Measurements from ENCODE around the gene GCK. TPM values are rescaled to one million over a fixed set of nuclear protein-coding genes. Genes with fewer than 3 reads are reported as not detected.
A peak's percentile ranks its signal among the peaks of the same experiment; 100 is the strongest.

GCK gene
- total RNA-seq, 1 donor, result 0.43 TPM

DNA sequence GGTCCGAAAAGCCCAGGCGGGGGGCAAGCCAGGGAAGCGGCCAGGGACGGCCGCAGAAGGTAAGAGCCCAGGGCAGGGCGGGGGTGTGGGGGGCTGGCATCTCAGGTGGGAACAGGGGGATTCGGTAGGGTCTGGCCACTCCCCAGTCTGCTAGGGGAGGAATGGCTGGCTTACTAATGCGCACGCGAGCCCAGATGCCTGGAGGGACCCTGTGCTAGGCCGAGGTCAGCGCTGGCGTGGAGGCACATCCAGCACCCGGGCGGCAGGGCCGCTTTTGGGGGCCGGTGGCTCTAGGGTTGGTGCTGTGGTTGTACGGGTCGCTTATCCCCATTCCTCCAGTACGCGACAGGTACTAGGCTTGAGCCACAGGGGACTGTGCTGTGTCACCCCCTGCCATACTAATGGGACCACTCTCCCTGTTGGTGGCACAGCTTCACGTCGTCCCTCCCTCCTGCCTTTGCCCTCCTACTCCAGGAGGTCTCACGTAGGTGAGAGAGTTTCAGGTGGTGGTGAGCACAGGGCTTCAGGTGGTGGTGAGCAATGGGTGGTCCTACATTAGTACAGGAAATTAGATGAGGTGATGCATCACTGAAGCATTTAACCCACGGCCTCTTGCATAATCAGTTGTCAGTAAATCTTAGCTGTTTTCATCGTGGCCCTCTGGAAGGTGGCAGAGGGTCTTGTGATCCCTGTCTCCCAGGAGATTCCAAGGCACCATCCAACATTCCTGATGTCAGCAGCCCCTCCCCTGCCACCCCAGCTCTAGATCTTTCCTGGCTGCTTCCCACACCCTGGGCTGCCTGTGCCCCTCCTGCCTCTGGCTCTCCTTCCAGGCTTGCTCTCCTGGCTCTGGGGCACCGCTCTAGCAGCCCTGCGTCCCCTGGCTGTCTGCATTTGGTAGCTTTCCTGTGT is 84.1 kb downstream of the GCK start:
- peak overlapping the region; percentile 87 for H3K4me3 ChIP-seq (ENCODE audit: low read depth, low read length)
- TF ChIP-seq, protein P1, sequence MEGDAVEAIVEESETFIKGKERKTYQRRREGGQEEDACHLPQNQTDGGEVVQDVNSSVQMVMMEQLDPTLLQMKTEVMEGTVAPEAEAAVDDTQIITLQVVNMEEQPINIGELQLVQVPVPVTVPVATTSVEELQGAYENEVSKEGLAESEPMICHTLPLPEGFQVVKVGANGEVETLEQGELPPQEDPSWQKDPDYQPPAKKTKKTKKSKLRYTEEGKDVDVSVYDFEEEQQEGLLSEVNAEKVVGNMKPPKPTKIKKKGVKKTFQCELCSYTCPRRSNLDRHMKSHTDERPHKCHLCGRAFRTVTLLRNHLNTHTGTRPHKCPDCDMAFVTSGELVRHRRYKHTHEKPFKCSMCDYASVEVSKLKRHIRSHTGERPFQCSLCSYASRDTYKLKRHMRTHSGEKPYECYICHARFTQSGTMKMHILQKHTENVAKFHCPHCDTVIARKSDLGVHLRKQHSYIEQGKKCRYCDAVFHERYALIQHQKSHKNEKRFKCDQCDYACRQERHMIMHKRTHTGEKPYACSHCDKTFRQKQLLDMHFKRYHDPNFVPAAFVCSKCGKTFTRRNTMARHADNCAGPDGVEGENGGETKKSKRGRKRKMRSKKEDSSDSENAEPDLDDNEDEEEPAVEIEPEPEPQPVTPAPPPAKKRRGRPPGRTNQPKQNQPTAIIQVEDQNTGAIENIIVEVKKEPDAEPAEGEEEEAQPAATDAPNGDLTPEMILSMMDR (IDR thresholded peaks at IDR 0.05; ENCODE audit: insufficient read depth, low read depth, low read length), result peak; percentile 19
- peak; percentile 86 for DNase-seq (ENCODE audit: low read depth)

DNA sequence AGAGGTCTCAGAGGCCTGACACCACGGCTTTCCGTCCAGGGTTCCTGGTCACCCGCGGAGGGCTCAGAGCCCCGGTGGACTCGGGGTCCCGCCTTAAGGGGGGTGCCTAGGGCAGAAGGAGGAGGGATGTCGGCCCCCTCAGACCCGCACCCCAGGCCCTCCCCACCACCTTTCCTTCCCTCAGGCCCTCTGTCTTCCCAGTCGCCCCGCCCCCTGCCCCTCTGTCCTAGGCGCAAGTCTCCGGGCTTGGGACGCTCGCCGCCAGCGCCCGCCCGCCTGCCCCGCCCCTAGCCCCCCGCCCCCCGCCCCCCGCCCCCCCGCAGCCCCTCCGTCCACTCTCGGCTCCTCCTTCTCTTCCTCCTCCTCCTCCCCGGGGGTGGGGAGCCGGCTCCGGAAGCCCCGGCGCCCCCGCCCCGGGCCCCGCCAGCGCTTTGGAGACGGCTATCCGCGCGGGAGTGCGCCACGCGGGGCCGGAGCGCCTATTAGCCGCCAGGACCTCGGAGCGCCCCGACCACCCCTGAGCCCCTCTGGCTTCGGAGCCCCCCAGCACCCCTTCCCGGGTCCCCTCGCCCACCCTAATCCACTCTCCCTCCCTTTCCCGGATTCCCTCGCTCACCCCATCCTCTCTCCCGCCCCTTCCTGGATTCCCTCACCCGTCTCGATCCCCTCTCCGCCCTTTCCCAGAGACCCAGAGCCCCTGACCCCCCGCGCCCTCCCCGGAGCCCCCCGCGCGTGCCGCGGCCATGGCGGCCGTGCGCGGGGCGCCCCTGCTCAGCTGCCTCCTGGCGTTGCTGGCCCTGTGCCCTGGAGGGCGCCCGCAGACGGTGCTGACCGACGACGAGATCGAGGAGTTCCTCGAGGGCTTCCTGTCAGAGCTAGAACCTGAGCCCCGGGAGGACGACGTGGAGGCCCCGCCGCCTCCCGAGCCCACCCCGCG is 85.0 kb downstream of the GCK start, which contains the start of gene AEBP1:
Gene AEBP1, plus strand, starts transcription at position 423 of the 937 bp plus-strand sequence. Its CDS starts 321 bp downstream, at position 744.
- TF ChIP-seq, protein P1 (IDR thresholded peaks at IDR 0.05; ENCODE audit: insufficient read depth, low read depth, low read length), result no peak
- H3K4me3 ChIP-seq (ENCODE audit: low read depth, low read length), result peak within 1 kb of the TSS; percentile 87
- DNase-seq (ENCODE audit: low read depth), result peak; percentile 53

DNA sequence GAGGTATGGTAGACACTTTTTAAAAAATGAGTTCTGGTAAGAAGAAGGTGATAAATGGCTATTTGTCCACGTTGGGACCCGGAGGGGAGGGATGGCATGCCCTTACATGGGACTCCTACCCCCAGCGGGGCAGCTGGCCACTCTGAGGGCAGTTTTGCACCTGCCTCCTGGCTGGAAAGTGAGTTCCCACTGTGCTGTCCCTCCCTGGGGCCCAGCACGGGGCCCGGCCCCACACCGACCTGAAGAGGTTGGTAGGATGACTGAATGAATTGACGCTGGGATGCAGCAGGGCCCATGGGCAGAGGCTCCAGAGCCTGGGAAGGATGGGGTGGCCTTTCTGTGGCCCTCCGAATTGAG is 85.7 kb downstream of the GCK start:
- H3K4me3 ChIP-seq (ENCODE audit: low read depth, low read length), result no peak overlapping the region
- TF ChIP-seq, protein P1 (IDR thresholded peaks at IDR 0.05; ENCODE audit: insufficient read depth, low read depth, low read length), result no peak
- no peak for DNase-seq (ENCODE audit: low read depth)

DNA sequence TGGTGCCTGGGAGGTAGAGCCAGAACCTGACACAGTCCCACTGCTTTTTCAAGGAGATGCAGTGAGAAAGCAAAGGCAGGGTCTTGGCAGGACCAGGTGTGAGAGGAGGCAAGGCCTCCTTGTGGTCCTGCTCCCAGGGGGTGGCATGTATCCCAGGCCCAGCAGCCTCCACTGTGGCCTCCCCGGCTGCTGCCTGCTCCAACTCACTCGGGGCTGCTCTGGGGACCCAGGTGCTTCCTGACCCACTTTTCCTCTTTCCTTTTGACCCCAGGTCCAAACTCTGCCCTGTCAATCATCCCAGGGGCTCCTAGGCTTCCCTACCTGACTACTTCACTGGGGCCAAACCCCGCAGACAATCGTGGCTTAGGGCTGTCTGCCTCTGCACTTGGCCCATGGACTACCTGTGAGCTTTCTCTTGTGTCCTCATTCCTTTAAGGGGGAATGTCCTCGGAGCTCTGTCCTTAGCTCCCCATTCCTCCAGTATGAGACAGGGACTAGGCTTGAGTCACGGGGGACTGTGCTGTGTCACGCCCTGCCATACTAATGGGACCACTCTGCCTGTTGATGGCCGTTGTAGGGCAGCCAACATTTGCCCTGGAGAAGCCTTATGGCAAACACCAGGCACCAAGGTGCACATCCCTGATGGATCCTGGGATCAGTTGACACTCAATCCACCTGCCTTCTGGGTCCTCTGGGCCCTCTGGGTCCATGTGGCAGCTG is 86.2 kb downstream of the GCK start:
- no peak for DNase-seq (ENCODE audit: low read depth)
- no peak overlapping the region for H3K4me3 ChIP-seq (ENCODE audit: low read depth, low read length)
- TF ChIP-seq, protein P1 (IDR thresholded peaks at IDR 0.05; ENCODE audit: insufficient read depth, low read depth, low read length), result no peak

DNA sequence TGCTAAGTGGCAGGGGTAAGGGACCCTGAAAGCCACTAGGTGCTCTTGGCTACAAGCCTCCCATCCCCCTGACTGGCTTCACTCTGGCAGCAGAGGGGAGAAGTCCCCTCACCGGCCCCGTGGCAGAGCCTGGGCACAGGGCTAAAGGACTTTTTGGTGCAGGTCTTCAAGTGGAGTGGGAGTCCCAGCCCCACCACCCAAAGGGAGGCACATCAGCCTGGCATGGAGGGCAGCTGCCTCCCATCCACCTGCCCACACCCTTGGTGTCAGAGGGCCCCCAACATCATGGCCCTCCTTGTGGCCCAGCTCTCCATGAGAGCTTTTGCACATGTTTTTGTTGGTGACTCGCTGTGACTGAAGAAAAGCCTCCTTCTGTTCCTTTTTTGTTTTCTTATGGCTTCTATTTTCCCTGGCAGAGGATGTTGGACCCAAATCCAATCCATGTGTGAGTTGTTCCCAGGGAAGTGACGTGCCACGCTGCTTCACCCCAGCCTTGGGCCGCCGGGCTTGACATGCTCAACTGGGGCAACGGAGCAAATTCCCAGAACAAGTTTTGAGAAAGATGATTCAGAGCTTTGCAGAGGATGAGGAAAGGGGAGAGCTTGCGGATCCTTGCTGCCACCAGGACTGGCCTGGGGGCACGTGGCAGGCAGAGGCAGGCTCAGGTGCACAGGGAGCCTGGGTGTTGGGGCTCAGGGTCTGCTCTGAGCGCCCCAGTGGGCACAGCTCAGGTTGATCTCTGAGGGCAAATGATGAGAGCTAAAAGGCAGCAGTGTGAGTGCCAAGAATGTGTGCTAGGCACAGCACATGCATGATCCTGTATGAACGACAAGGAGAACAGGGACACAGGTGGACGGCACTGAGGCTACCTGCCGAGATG is 87.0 kb downstream of the GCK start:
- TF ChIP-seq, protein P1 (IDR thresholded peaks at IDR 0.05; ENCODE audit: insufficient read depth, low read depth, low read length), result no peak
- peak; percentile 35 for DNase-seq (ENCODE audit: low read depth)
- no peak overlapping the region for H3K4me3 ChIP-seq (ENCODE audit: low read depth, low read length)

Measured in fibroblast of villous mesenchyme (primary cell).